SK-N-SH (cell line): ENCODE results near the gene RAPGEFL1. TPM values are rescaled to one million over a fixed set of nuclear protein-coding genes. Genes with fewer than 3 reads are reported as not detected.

Experiments
- CTCF ChIA-PET: fragments of 300-600, 350-600 bp; formaldehyde crosslinking; extraction: SDS; loops from one replicate; lab custom pipeline; 2021; lab: Yijun Ruan, JAX
- POLR2A ChIA-PET: fragments of 350-600 bp; sonication (Branson Sonifier 250); formaldehyde crosslinking; extraction: SDS; loops from one replicate; lab custom pipeline; 2020; ENCODE audit warnings: antibody characterized with exemption, inconsistent platforms; lab: Yijun Ruan, JAX
- DNase-seq: peaks from one replicate; pipeline ENCODE4 v3.0.0; 2012
- H2AFZ ChIP-seq: fragments of 200-600 bp; sonication (generic); 2 replicates; pipeline ENCODE4 v1.8.1; 2016; ENCODE audit warnings: antibody characterized with exemption, mild to moderate bottlenecking, low read depth
- H3F3A ChIP-seq: fragments of 200-600 bp; sonication (generic); replicated peaks from 2 replicates; pipeline ENCODE3; 2016; ENCODE audit warnings: antibody characterized with exemption, mild to moderate bottlenecking; ENCODE audit not compliant: insufficient read depth
- H3K27ac ChIP-seq, 2 experiments: fragments of 200-500 bp in 1 of 2; fragments of 200-600 bp in 1 of 2; sonication (Bioruptor generic) in 1 of 2; sonication (generic), shearing (Covaris generic) in 1 of 2; 2 replicates each; pipeline versions ENCODE4 v1.5.1 to v1.6.1; 2014 to 2016; ENCODE audit warnings: low read depth in 2 of 2, inconsistent platforms in 1 of 2, low read length in 1 of 2, mild to moderate bottlenecking in 1 of 2, mixed read lengths in 1 of 2
- H3K27me3 ChIP-seq: fragments of 200-600 bp; sonication (generic), shearing (Covaris generic); 2 replicates; pipeline ENCODE4 v1.6.1; 2016; ENCODE audit warnings: mixed run types; ENCODE audit not compliant: insufficient read depth
- H3K36me3 ChIP-seq, 2 experiments: fragments of 200-500 bp in 1 of 2; fragments of 200-600 bp in 1 of 2; sonication (Bioruptor generic) in 1 of 2; sonication (generic) in 1 of 2; replicated peaks in 1 of 2; 2 replicates each; pipeline versions ENCODE3 to v1.5.1; 2014 to 2016; ENCODE audit warnings: low read length in 1 of 2, mild to moderate bottlenecking in 1 of 2; ENCODE audit not compliant: insufficient read depth in 2 of 2, control insufficient read depth in 1 of 2
- H3K4me1 ChIP-seq, 2 experiments: fragments of 200-500 bp in 1 of 2; fragments of 200-600 bp in 1 of 2; sonication (Bioruptor generic) in 1 of 2; sonication (generic), shearing (Covaris generic) in 1 of 2; 2 replicates each; pipeline versions ENCODE4 v1.5.1 to v1.6.1; 2014 to 2016; ENCODE audit warnings: low read depth in 1 of 2, low read length in 1 of 2, mixed run types in 1 of 2; ENCODE audit not compliant: insufficient read depth in 2 of 2, control insufficient read depth in 1 of 2
- H3K4me2 ChIP-seq: fragments of 200-600 bp; sonication (generic), shearing (Covaris generic); 2 replicates; pipeline ENCODE4 v1.6.1; 2017; ENCODE audit warnings: mixed run types
- H3K4me3 ChIP-seq, 2 experiments: fragments of 200-500 bp in 1 of 2; fragments of 200-600 bp in 1 of 2; sonication (Bioruptor generic) in 1 of 2; sonication (generic), shearing (Covaris generic) in 1 of 2; 2 replicates each; pipeline versions ENCODE4 v1.5.1 to v1.8.1; 2014 to 2016; ENCODE audit warnings: low read depth in 2 of 2, inconsistent platforms in 1 of 2, low read length in 1 of 2, mild to moderate bottlenecking in 1 of 2, mixed read lengths in 1 of 2, moderate library complexity in 1 of 2
- H3K79me2 ChIP-seq: fragments of 200-600 bp; sonication (generic); 2 replicates; pipeline ENCODE4 v1.8.1; 2017; ENCODE audit warnings: mild to moderate bottlenecking; ENCODE audit not compliant: insufficient read depth
- H3K9ac ChIP-seq: fragments of 200-600 bp; sonication (generic); 2 replicates; pipeline ENCODE4 v1.6.1; 2017; ENCODE audit warnings: mixed run types
- H3K9me2 ChIP-seq: fragments of 200-600 bp; sonication (generic); 2 replicates; pipeline ENCODE4 v1.6.1; 2017; ENCODE audit warnings: mixed run types
- H3K9me3 ChIP-seq: fragments of 200-600 bp; sonication (generic); 2 replicates; pipeline ENCODE4 v1.6.1; 2017; ENCODE audit warnings: mixed run types, mild to moderate bottlenecking, moderate library complexity
- H4K20me1 ChIP-seq: fragments of 200-600 bp; sonication (generic); 2 replicates; pipeline ENCODE4 v1.6.1; 2017; ENCODE audit warnings: mild to moderate bottlenecking, mixed run types; ENCODE audit not compliant: insufficient read depth
- CHD2 ChIP-seq: fragments of 150-350 bp; IDR thresholded peaks from 2 replicates; pipeline ENCODE4 v1.6.1; 2018; ENCODE audit warnings: low read length; ENCODE audit not compliant: partially characterized antibody
- CTCF ChIP-seq: fragments of 200-600 bp; sonication (generic); IDR thresholded peaks from 2 replicates; pipeline ENCODE4 v1.6.1; 2017; ENCODE audit warnings: antibody characterized with exemption, mild to moderate bottlenecking, moderate library complexity
- ELF1 ChIP-seq: IDR thresholded peaks from 2 replicates; pipeline ENCODE4 v1.4.0; 2012
- EZH2phosphoT487 ChIP-seq: fragments of 200-600 bp; sonication (generic); IDR thresholded peaks from 2 replicates; pipeline ENCODE4 v1.6.1; 2017; ENCODE audit warnings: low read depth, mixed run types, mild to moderate bottlenecking, antibody characterized with exemption, moderate library complexity, borderline replicate concordance
- FOXJ3 ChIP-seq: sonication (generic); formaldehyde crosslinking; IDR thresholded peaks from 2 replicates; pipeline ENCODE4 v1.5.1; 2020; ENCODE audit warnings: mild to moderate bottlenecking, missing genetic modification reagents
- IRF3 ChIP-seq: fragments of 150-350 bp; IDR thresholded peaks from 2 replicates; pipeline ENCODE4 v1.6.1; 2016; ENCODE audit warnings: mild to moderate bottlenecking, low read depth, low read length
- JUND ChIP-seq: IDR thresholded peaks from 2 replicates; pipeline ENCODE4 v1.4.0; 2012
- MEF2A ChIP-seq: IDR thresholded peaks from 2 replicates; pipeline ENCODE4 v1.4.0; 2012; ENCODE audit warnings: low read depth, borderline replicate concordance
- MXI1 ChIP-seq: IDR thresholded peaks from 2 replicates; pipeline ENCODE4 v1.6.1; 2012; ENCODE audit warnings: mild to moderate bottlenecking, low read depth, low read length, improper control_type of control experiment
- PBX3 ChIP-seq: IDR thresholded peaks from 2 replicates; pipeline ENCODE4; 2012
- POLR2AphosphoS5 ChIP-seq: IDR thresholded peaks from 2 replicates; pipeline ENCODE4 v1.6.1; 2012; ENCODE audit warnings: low read depth, low read length
- RAD21 ChIP-seq: IDR thresholded peaks from 2 replicates; pipeline ENCODE4 v1.6.1; 2012; ENCODE audit warnings: mild to moderate bottlenecking, low read length
- RCOR1 ChIP-seq: fragments of 150-350 bp; IDR thresholded peaks from 2 replicates; pipeline ENCODE4 v1.6.1; 2017; ENCODE audit warnings: antibody characterized with exemption, low read length
- REST ChIP-seq: IDR thresholded peaks from 2 replicates; pipeline ENCODE4 v1.6.1; 2012; ENCODE audit warnings: mild to moderate bottlenecking, low read depth, low read length, moderate library complexity
- RFX5 ChIP-seq: IDR thresholded peaks from 2 replicates; pipeline ENCODE4 v1.6.1; 2012; ENCODE audit warnings: mild to moderate bottlenecking, improper control_type of control experiment, low read length
- SIN3A ChIP-seq: IDR thresholded peaks from 2 replicates; pipeline ENCODE4 v1.6.1; 2012; ENCODE audit warnings: low read depth, mild to moderate bottlenecking, low read length, moderate library complexity, borderline replicate concordance
- SMC3 ChIP-seq: IDR thresholded peaks from 2 replicates; pipeline ENCODE4 v1.6.1; 2012; ENCODE audit warnings: low read depth, low read length, improper control_type of control experiment
- TAF1 ChIP-seq: IDR thresholded peaks from 2 replicates; pipeline ENCODE4 v1.6.1; 2012; ENCODE audit warnings: low read depth, mild to moderate bottlenecking, low read length, moderate library complexity, borderline replicate concordance
- TCF12 ChIP-seq: IDR thresholded peaks from 2 replicates; pipeline ENCODE4 v1.4.0; 2012
- TEAD4 ChIP-seq: IDR thresholded peaks from 2 replicates; pipeline ENCODE4 v1.4.0; 2012; ENCODE audit warnings: mild to moderate bottlenecking, borderline replicate concordance; ENCODE audit not compliant: insufficient read depth
- USF2 ChIP-seq: fragments of 150-350 bp; IDR thresholded peaks from 2 replicates; pipeline ENCODE4 v1.6.1; 2017; ENCODE audit warnings: antibody characterized with exemption, low read length, low read depth, borderline replicate concordance
- YY1 ChIP-seq: IDR thresholded peaks from 2 replicates; pipeline ENCODE4 v1.4.0; 2012; ENCODE audit warnings: low read depth, mild to moderate bottlenecking
- WGBS: methylation state at CpG from one replicate; pipeline ENCODE4 v1.1.6; 2017; ENCODE audit warnings: low lambda C conversion rate; 5-methylcytosine and 5-hydroxymethylcytosine counted together
- polyA plus RNA-seq, 3 experiments: library from polyadenylated mRNA; depleted of rRNA; stranded (reverse); fragments of >200 nt; gene quantifications; 2 replicates each; pipeline ENCODE4 v1.2.3, GENCODE V29; 2012
- TF ChIP-seq, protein P1 (sequence below): IDR thresholded peaks from 2 replicates; pipeline ENCODE4 v1.4.0; 2012; ENCODE audit warnings: low read depth

The RAPGEFL1 gene
- polyA plus RNA-seq, 1 of the 3 experiments (the other 2 are of a cell fraction), result 5.9 TPM

- TF ChIP-seq YY1 (no peak), TCF12 (no peak), CTCF (no peak), RAD21 (no peak), TAF1 (no peak), RFX5 (no peak)
These were observed 23.6 kb upstream of the RAPGEFL1 start (continued) for GRCh38 chr17:40153603-40154236.

- DNase-seq, result no peak
- no peaks in the 10 kb centered on the region for H3K9me3 ChIP-seq
- no peak overlapping the region for H2AFZ ChIP-seq
- no peak overlapping the region for H3K4me2 ChIP-seq
- peaks cover 69% of the 10 kb centered on the region for H3K79me2 ChIP-seq
- POLR2A ChIA-PET, result no interaction called here
- H3K4me3 ChIP-seq, result no peak overlapping the region
- H3K4me1 ChIP-seq, result no peaks in the 10 kb centered on the region
- no peak for TF ChIP-seq USF2
- no peak for TF ChIP-seq JUND
- TF ChIP-seq SMC3, result no peak
- TF ChIP-seq MXI1, result no peak
- no peak for TF ChIP-seq POLR2AphosphoS5
- no peak for TF ChIP-seq IRF3
- TF ChIP-seq MEF2A, result no peak
- TF ChIP-seq, protein P1, sequence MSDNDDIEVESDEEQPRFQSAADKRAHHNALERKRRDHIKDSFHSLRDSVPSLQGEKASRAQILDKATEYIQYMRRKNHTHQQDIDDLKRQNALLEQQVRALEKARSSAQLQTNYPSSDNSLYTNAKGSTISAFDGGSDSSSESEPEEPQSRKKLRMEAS, result no peak
- no peak for TF ChIP-seq ELF1
- TF ChIP-seq RFX5, result no peak
- TF ChIP-seq SIN3A, result no peak
- TF ChIP-seq RCOR1, result no peak
- TF ChIP-seq FOXJ3 (CRISPR knock-in tag), result no peak
- no peak for TF ChIP-seq REST
- no peak for TF ChIP-seq EZH2phosphoT487
- TF ChIP-seq TEAD4, result no peak
- TF ChIP-seq PBX3, result no peak
- no peak for TF ChIP-seq CHD2
- CTCF ChIA-PET, result interaction anchor here (1.0 to 5.4 kb wide), 4 partner anchors 9 to 130 kb away, joined by 3 to 38 read pairs (median 6); no protein-coding TSS in a partner anchor
- 88% methylated on average over 2 of the region's 2 CpGs for WGBS
- peaks cover under 1% of the 10 kb centered on the region for H3F3A ChIP-seq
- no peaks in the 10 kb centered on the region for H4K20me1 ChIP-seq
- no peak overlapping the region for H3K27ac ChIP-seq
- H3K9me2 ChIP-seq, result no peaks in the 10 kb centered on the region
- no peaks in the 10 kb centered on the region for H3K27me3 ChIP-seq
- peaks cover 16 to 39% of the 10 kb centered on the region in 2 experiments for H3K36me3 ChIP-seq
- H3K9ac ChIP-seq, result no peak overlapping the region
These were observed 19.3 kb upstream of the RAPGEFL1 start for GRCh38 chr17:40157973-40158372.
